Measurements from ENCODE around the gene BAIAP2L2. TPM values are rescaled to one million over a fixed set of nuclear protein-coding genes. Genes with fewer than 3 reads are reported as not detected.
A peak's percentile ranks its signal among the peaks of the same experiment; 100 is the strongest.
"Not testable (repeated sequence)": the region's sequence is repeated elsewhere in the genome, so short reads cannot be mapped to it uniquely, and the experiment has no call there.

The BAIAP2L2 gene
- total RNA-seq, 1 donor from 2014 or later = under 0.01 TPM

DNA sequence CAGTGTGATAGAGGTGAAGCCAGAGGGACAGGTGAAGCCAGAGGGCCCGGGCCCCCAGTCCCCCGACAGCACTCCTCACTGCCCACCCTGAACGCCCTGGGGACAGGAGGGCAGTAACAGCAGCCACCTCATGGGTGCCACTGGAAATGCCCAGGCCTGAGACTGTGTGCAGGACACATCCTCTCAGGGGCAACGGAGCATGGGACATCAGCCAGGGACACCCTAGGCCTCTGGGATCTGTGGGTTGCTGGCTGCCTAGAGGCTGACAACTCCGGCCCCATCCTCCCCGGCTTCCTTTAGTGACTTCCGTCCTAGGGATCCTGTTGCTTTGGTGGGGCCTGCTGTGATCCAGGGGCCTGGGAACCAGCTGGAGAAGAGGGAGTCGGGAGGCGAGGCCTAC, 17.4 kb upstream of the BAIAP2L2 start:
- DNase-seq (ENCODE audit: low read depth, low spot score) = no peak

DNA sequence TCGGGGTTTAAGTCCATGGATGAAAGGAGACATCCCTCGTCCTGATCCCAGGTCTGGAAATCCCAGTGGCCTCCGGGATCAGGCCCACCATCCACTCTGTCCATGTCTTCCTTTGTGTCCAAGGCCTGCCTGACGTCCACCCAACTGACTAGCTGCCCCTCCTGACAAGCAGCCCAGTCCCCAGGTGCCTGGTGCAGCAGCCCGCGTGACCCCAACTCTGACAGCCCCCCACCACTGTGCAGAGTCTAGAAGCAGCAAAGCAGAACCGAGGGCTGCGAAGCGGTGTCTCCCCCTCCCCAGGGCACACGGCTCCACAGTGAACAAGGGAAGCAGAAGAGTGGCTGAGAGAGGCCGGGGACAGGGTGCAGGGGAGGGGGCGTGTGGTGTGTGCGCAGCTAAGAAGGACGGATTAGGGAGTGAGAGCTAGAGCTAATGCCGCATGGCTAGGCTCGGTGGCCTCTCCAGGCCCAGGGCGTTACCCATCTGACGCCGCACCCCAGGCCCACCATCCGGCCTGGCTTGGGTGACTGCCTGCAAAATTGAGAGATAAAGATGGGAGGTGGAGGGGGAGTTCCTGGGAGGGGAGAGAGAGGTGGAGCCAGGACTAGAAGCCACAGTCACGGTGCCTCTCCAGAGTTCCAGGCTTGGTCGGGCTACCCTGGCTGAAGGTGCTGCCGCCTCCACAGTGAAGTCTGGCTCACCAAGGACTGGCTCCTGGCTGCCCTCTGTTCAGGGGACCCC, 16.6 kb upstream of the BAIAP2L2 start:
- DNase-seq (ENCODE audit: low read depth, low spot score) = no peak

DNA sequence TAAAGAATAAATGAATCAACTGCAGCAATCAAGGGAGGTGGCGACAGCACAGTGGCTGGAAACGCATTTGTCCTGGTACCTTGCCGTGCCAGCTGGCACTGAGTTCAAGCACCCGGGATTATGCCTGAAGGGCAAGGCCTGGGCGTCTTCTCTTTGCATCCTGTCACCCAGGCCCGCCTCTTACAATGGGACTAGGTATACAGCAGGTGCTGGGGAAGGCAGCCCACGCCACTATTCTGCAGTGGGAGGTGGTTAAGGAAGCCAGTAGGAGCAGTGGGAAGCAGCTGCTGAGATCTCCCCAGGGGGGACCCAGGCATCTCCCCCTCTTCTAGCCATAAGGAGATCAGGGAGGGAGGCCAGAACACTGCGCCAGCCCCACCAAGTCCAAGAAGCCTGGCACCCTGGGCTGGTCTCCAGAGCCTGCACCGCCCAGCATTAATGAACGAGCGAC, 15.3 kb upstream of the BAIAP2L2 start:
- DNase-seq (ENCODE audit: low read depth, low spot score) = no peak

DNA sequence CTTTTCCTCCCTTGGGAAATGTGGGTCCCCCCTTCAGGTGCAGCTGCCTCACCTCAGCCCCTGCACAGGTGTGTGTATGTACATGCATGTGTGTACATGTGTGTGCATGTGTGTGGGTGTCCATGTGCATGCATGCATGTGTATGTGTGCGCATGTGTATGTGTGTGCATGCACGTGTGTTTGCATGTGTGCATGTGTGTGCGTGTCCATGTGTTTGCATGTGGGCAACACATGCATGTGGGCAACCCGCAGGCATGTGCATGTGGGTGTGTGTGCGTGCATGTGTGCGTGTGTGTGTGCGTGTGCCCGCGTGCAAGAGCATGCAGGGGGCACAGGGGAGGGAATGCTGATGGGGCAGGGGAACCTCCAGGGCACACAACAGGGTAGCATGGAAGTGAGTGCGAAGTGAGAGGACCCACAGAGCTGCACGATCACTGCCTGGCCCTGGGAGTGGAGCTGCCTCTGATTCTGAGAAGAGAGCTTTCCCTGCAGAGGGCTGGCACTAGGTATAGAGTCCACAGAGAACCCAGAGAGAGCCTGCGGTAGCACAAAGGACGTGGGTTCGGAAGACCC, 14.6 kb upstream of the BAIAP2L2 start:
- no peak for DNase-seq (ENCODE audit: low read depth, low spot score)

DNA sequence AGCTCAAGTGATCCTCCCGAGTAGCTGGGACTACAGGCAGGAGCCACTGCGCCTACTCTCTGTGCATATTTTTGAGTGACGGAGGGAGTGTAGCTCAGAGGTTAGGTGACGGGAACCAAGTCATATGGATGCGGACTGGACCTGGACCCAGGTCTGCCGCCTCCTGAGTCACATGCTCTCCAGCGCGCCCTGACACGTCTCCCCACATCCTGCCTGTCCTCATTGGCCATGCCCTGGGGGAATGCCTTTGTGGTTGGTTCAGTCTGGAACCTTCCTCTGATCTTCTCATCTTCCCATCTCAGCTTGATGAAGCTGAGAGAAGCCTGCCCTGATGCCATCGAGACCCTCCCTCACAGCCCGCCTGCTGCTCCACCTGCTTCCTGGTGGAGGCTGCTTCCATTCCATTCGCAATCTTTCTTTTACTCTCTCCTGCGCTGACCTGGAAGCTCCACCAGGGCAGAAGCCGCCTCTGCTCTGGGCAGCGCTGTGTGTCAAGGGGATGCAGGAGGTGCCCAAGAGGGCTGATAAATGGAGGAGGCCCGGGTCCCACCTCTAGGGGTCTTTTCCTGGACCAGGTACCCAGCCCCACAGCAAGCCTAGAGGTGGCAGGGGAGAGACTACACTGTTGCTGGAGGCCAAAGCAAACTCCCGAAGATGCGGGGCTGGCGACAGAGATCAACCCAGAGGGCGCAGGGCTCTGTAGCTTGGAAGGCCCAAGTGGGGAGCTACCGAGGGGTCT, 13.9 kb upstream of the BAIAP2L2 start:
- no peak for DNase-seq (ENCODE audit: low read depth, low spot score)

DNA sequence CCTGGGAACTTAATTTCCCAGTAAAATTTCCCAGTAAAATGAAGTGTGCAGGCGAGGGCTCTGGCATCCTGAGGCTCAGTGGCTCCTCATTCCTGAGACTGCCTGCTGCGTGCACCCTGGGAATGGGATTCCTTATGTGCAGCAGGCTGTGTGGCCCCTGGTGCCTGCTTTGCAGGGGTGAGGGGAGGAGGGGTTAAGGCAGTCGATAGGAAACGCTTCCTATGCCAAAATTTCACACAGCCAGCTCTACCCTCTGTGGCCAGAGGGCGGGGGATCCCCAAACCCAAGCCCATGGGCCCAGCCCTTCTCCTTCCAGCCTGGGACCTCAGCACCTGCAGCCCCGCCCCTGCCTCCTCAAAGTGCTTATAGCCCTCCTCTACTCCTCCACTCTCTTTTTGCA, 12.1 kb upstream of the BAIAP2L2 start:
- no peak for DNase-seq (ENCODE audit: low read depth, low spot score)

DNA sequence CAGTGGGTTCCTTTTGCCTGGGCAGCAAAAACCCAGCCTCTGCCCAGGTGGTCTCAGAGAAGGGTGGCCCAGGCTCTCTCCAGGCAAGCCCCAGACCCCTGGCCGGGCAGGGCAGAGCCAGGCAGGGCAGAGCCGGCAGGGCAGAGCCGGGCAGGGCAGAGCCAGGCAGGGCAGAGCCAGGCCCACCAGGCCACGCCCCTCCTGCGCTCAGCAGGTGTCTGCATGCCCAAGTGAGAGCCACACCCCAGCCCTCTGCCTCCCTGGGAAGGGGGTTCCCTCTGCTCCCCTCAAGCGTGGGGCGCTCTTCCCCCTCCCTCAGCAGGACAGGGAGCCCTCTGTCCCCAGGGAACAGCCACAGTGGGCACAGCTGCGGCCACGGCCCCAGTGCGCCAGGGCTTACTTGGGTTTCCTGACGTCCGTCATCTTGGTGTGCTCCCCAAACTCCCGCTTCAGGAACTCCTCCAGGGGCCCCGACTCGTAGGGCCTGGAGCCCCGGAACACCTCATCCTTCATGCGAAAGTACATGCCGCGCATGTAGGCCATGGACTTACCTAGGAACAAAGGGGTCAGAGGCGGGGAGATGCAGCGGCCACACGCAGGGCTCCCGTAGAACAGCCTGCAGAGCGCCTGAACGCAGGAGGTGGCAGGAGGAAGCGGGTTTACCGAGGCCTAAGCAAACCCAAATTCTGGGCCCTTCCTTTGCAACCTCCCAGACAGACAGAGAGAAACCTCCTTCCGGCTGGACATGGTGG, 10.1 kb upstream of the BAIAP2L2 start:
- DNase-seq (ENCODE audit: low read depth, low spot score) = no peak

DNA sequence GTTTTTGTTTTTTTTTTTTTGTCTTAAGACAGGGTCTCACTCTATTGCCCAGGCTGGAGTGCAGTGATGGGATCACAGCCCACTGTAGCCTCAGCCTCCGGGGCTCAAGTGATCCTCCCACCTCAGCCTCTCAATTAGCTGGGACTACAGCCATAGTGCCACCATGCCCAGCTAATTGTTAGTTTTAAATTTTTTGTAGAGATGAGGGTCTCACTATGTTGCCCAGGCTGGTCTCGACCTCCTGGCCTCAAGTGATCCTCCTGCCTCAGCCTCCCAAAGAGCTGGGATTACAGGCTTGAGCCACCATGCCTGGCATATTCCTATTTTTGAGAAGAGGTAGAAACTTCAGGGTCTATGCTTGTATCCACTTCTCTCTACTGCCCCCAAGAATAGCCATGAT, 8.3 kb upstream of the BAIAP2L2 start:
- not testable (repeated sequence) for DNase-seq (ENCODE audit: low read depth, low spot score)

DNA sequence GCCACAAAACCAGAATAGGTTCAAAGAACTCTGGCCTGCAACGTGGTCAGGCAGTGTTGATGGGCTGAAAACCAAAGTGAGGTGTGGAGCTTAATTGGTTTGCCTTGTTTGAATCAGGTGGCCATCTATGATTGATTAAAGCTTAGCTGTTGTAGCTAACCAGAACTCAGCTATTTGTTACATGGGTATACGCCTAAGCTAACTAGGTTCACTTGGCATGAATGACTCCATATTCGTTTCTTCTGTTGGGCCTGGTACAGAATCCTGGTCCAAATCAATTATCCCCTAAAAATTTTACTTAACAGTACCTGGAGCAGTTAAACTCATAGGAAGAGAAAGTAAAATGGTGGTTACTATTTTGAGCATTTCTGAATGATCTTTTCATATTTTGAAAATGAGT, 7.7 kb upstream of the BAIAP2L2 start:
- DNase-seq (ENCODE audit: low read depth, low spot score) = no peak

DNA sequence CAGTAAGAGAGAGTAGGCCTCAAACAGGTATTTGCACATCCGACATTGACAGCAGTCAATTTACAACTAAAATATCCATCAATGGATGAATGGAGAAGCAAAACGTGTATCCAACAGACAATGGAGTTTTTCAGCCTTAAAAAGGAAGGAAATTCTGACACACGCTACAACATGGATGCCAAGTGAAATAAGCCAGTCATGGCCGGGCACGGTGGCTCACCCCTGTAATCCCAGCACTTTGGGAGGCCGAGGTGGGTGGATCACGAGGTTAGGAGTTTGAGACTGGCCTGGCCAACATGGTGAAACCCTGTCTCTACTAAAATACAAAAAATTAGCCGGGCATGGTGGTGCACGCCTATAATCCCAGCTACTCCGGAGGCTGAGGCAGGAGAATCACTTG, 7.1 kb upstream of the BAIAP2L2 start:
- not testable (repeated sequence) for DNase-seq (ENCODE audit: low read depth, low spot score)

DNA sequence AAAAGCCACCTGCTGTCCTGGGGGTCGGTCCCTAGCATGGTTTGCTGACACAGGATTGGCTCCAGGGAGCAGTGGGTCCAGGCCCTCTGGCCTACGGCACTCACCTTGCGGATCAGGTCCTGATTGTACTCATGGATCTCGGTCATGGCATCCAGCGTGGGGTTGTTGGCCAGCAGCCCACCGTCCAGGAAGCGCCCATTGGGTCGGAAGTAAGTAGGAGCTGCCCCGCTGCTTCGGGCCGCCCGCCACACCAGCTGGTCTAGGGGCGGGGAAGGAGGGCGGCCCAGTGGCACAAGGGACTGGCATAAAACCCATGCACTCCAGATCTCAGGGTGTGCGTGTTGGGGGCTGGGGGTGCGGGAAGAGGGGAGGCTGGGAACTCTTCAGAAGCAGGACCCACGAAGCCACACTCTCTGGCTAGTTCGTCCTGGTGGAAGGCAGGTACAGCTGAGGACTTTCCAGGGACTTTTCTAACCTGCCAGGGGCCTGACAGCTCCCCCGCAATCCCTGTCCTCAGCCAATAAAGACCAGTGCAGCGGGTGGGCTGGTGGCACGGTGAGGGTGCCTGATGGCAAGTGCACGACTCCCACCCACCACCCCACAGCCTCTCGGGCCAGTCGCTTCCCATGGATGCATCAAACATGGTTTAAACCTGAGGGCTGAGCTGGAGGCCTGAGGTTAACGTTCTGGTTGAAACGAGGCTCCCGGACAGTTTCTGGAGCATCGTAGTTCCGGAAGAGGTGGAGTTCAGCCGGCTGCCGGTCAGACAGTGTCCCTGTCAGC, 5.1 kb upstream of the BAIAP2L2 start:
- no peak for DNase-seq (ENCODE audit: low read depth, low spot score)

DNA sequence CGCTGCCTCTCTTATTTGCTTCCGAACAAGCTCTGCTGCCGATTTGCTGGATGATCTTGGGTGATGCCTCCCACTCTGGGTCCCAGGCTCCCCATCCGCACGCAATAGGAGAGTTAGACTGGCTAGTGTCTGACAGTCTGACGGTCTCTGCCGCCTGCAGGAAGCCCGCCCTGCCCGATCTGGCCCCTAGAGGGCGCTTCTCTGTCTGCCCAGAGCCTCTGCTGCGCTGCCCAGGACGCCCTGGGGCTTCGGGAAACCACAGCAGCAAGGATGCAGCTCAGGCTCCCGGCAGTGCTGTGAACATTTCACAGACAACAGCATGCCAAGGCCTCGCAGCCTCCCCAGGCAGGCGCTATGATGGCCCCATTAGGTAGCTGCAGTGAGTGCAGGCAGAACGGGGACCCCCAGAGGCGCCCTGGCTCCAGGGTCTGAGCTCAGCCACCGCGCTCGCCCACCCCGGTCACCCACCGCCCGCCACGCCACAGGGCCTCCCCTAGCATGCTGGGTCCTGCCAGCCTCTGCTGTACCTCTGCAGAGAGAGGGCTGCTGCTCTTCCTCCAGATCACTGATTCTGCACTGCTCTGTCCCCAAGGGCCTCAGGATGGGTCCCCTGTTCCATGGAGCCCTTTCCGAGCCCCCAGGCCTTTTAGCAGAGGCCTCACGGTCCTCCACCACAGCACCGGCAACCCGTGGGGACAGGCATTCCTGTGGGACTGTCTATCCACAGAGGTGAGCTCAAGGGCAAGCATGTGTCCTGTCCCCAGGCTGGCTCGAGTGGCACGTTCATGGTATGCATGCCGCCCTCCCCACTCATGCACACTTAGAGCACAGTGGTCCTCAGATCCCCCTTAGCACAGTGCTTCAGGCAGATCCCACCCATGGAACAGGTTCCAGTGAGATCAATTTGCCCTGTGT, 4.3 kb upstream of the BAIAP2L2 start:
- peak; percentile 46 for DNase-seq (ENCODE audit: low read depth, low spot score)

DNA sequence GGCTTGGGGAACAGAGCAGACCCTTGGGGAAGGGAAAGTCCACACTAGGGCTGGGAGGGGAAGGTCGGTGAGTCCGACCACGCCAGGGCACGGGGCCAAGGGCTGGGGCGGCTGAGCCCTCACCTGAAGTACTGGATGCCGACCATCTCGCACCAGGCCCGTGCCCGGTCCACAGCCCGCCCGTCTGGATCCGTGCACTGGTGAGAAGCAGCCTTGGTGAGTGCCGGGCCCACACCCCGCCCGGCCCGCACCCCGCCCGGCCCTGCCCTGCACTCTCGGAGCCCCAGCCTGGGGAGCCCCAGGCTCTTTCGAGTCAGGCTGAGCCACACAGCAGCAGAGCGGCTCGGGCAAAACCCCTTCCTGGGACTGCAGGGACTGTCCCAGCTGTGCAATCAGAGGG, 1.9 kb upstream of the BAIAP2L2 start:
- no peak for DNase-seq (ENCODE audit: low read depth, low spot score)

DNA sequence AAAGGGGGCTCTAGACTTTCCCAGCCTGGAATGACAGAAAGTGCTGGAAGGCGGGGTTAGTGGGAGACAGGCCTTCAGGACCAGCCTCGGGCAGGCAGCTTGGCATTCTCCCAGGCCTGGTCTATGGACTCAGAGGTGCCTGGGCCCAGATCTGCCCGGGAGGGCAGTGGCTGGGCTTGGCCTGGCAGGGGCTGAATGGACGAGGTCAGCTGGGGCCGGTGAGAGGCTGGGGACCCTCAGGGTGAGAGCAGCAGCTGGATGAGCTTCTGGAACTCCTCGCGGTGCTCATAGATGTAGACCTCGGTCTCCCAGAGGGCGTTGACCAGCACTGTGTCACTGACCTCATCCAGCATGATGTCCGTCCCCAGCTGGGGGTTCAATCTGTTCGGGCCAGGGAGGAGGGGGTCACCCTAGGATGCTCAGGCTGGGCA, 1.5 kb upstream of the BAIAP2L2 start:
- DNase-seq (ENCODE audit: low read depth, low spot score) = no peak

DNA sequence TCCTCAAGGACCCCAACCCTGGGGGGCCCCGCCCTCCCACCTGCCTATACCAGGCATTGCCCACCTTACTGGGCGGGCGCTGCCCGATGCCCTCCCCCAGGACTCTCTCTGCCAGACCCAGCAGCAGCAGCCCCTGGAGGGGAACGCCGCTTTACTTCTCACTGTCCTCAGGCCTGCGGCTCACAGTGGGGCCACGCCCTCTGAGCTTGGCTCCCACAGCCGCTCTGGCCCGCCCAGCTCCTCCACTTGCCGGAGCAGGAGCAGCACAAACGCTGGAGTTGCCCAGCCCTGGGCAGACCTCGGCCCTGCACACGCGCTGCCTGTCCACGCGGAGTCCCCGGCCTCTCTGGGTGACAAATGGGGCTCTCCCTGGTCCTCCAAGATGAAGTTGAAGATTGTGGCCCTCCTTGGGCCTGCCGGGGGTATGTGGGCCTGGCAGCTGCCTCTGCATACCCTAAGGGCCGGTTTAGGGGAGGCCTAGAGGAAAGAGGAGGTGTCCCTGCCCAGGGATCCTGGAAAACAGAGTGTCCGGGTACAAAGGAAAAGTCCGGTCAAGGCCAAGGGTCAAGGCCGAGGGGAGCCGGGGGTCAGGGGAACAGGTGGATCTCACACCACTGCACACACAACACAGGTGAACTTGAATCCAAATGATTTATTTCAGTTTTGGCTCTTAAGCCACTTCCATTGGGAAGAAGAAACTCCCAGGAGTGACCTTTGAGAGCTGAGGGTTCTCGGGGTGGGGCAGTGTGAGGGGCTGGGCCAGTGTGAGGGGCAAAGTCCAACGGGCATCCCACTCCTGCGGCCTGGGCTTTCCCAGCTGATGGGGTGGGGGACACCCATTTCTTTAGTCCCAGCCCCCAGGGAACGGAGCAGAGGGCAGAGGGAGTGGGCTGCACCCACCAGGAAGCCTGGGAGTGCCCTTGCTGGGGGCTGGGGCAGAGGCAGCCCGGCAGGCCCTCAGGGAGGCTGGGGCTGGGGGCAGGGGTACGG, 674 bp upstream of the BAIAP2L2 start:
- no peak for DNase-seq (ENCODE audit: low read depth, low spot score)

DNA sequence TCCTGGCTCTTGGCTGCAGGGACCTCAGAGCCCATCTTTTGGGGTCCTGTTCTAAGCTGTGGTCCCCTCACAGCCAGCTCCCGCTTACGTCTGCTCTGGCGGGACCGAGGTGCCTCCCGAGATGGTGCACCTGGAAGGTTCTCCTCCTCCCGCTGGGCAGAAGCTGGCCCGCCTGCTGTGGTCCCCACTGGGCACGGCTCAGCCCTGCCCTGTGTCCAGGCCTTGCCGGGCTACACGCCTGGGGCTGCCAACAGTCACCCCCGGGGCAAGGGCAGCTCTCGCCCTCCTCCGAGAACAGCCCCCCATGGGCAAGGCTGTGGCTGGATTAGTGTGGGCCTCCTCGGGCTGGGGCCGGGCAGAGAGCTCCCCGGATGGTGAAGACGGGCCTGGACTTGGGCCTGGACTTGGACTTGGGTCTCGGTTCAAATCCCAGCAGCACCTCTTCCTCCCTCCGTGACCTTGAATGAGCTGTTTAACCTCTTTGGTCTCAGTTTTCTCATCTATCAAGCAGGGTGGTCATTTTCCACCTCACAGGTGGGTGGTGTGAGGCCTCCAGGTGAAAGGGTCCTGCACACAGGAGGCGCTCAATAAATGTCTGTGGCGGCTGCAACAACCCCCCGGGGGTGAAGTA, 998 bp downstream of the BAIAP2L2 start:
- DNase-seq (ENCODE audit: low read depth, low spot score) = no peak

DNA sequence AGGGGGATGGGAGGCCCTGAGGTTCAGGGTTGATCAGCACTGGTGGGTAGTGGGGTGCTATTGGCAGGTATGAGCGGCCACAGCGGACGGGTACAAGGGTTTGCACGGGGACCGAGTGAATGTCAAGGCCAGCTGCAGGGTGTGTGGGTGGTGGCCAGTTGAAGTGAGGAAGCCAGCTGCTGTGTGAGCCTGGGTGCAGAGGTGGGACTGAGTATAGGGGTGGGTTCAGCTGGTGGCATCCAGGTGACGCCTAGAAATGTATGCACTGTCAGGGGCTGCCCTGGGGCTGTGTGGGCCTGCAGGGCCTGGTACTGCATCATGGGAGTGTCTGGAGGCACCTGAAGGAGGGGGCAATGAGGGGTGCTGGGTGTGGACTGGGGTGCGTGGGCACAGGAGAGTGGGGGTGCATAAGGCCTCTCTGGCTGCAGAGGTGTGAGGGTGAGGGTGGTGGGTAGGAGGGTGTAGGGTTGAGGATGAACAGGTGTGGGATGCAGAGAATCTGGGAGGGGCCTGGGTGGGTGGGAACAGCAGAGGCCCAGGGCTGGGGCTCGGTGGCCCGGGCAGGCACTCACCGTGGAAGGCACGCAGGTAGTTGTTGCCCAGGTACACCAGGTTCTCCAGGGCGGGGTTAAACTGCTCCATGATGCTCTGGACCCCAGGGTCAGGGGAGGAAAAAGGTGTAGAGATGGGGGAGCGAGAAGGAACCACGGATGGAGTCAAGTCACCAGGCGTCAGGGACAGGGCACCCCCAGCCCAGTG, 1.7 kb downstream of the BAIAP2L2 start:
- DNase-seq (ENCODE audit: low read depth, low spot score) = no peak

Measured in pulmonary artery endothelial cell (primary cell).